Loucy (cell line): ENCODE data around the gene PDIK1L.

Experiments
- CTCF ChIP-seq: fragments of 200-600 bp; sonication (generic); conservative IDR thresholded peaks from 2 replicates; pipeline ENCODE4 v1.5.1; 2014; ENCODE audit warnings: mild to moderate bottlenecking, antibody characterized with exemption, low read length
- EZH2phosphoT487 ChIP-seq: fragments of 200-600 bp; IDR thresholded peaks from 2 replicates; pipeline ENCODE4 v1.6.1; 2018; ENCODE audit warnings: antibody characterized with exemption, mild to moderate bottlenecking, moderate library complexity, borderline replicate concordance

GRCh38 chr1:26168410-26169197 lies 57.0 kb downstream of the PDIK1L start, which contains the start of gene C1orf232:
- TF ChIP-seq CTCF (no peak), EZH2phosphoT487 (no peak)
